Jurkat, Clone E6-1 (cell line): ENCODE results near the gene EXD3.
A peak's percentile ranks its signal among the peaks of the same experiment; 100 is the strongest.

Experiments
- DNase-seq: peaks from one replicate; pipeline ENCODE4 v3.0.0-alpha.2; 2011; ENCODE audit warnings: low read depth, low spot score
- H3K4me3 ChIP-seq: 2 replicates; pipeline ENCODE4 v1.5.1; 2011; ENCODE audit warnings: mild to moderate bottlenecking, low read length, control low read depth, moderate library complexity

Gene EXD3

DNA sequence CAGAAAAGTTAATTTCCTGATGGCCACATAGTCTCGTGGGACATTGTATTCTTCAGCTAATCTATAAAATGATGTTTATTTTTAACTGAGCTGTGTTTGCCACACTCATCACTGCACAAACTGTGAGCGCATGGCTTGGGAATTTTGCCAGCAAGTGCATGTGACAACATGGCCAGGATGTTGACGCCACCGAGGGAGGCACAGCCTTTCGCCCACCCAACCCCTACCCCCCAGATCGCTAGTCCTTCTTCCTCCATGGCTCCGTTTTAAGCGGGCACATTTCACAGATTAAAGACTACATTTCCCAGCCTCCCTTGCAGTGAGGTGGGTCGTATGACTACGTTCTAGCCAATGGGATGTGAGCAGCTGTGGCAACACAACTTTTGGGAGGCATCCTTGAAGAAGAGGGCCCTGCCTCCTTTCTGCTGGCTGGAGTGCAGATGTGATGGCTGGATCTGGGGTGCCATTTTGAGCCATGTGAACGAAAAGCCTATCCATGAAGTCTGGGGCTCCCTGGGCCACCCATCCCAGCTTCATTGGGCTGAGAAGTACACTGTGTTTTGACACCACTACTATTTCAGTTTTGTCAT is 128.8 kb downstream of the EXD3 start:
- peak; percentile 36 for DNase-seq
- H3K4me3 ChIP-seq = no peak overlapping the region

DNA sequence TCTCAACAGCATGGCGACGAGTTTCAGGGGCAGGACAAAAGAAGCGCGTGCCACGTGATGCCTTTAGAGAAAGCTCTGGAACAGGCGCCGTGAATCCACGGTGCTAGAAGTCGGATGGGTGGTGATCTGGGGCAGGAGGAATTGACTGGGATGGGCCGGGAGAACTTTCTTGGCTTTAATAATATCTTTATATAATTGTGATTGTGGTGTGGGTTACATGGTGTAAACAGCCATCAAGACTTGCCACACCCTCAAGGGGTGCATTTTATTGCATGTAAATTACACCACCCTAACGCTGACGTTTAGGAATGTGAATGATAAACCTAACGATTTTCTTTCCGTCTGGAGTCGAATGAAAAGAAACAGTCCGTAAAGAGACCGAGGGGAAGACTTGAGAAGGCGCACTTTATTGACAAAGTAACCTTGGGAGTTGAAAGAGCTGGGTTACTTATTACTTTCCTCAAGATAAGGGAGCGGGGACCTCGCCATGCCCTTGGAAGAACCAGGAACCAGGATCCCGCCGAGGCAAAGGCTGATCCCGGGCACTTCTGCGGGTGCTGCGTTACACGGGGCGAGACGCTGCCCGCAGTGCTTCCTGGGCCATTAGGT is 129.4 kb downstream of the EXD3 start:
- no peak for DNase-seq
- no peak overlapping the region for H3K4me3 ChIP-seq

DNA sequence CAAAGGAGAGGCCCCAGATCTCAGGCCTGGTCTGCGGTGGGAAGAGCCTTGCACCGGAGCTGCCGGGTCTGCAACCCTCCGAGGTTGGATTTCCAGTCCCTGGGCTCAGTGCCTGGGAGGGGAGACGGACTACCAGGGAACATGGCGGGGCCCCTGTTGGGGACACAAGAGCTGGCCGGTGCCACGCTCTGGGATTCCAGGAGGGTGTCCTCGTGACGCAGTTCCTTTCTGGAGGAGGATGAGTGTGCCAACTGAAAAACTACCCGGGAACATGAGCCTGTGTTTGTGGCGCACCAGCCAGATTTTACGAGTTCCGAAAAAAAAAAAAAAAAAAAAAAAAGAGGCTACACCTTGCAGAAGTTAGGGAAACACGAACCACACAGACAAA is 129.9 kb downstream of the EXD3 start:
- no peak overlapping the region for H3K4me3 ChIP-seq
- DNase-seq = no peak

- DNase-seq = no peak
These were observed 136.0 kb downstream of the EXD3 start for GRCh38 chr9:137286975-137287383.

DNA sequence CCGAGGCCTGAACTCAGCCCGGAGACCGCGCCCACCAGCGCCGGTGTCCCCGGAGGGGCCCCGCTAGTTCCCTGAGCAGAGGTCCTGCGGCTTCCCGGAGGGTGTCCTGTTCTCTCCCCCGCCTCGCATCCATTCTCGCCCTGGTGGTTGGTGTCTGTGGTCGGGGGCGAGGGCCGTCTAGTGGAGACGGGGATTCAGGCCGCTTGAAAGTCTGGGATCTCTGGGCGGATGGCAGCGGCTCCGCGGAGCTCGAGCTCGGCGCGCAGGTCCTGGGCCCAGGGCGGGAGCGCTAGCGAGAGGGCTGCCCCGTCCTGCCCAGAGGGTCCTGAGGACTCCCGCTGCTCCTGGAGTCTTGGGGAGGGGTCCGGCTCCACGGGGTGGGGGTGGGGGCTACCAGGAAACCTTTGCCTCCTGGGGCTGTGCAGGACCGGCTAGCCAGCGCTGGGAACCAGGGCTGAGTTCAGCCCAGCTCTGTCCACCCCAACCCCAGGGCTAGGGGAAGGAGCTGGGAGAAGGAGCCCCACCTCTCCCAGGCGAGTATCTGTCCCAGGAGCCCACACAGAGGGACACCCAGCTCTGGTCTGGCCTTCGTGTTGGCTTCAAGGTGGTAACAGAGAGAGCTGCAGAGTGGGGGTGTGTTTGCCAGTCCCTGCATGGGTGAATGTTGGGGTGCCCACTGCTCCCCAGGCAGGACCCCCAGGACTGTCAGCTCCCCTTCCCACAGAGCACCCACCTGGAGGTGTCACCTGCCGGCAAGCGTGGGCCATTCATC is 141.4 kb downstream of the EXD3 start:
- H3K4me3 ChIP-seq = no peak overlapping the region
- no peak for DNase-seq

More at GRCh38 chr9:137286975-137287383, 136.0 kb downstream of the EXD3 start:
- no peak overlapping the region for H3K4me3 ChIP-seq

DNA sequence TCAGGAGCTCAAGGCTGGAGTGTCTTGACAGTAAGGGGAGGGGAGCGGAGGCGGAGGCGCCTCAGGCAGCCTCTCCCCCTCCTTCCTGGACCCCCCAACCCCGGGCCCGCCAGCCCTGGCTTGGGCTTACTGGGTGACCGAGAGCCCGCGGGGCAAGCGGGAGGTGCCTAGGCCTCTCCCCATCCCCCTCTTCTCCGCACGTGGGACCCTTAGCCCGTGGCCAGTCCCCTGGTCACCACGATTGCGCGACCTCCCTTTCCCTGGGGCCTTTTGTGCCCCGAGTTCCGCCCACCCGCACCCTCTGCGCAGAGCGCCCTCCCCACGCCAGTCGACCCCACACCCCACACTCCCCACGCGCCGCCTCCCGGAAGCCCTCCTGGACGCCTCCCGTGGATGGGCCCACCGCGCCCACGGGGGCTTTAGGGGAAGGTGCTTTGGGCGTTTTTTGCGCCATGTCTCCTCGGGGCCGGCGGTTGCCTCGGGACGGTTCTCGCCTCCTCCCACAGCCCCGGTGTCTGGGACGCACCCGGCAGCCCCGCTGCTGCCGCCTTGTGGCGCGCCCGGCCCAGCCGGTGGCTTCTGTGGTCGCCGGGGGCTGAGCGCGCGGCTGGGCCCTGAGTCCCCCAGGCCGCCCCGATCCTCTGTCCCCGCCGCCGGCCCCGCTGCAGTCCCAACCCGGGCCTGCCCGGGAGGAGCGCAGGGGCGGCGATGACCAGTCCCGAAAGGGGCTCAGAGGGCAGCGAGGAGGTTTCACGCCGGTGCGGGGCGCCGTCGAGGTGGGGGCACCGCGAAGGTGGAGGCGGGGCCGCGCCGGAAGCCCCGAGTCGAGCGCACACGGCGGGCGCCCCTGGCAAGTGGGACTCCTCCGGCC is 142.3 kb downstream of the EXD3 start:
- no peak for DNase-seq
- H3K4me3 ChIP-seq = no peak overlapping the region

- DNase-seq = no peak
- no peak overlapping the region for H3K4me3 ChIP-seq
These were observed 143.1 kb downstream of the EXD3 start for GRCh38 chr9:137279741-137280473.

GRCh38 chr9:137278721-137279711 is 143.9 kb downstream of the EXD3 start:
- no peak for DNase-seq
- no peak overlapping the region for H3K4me3 ChIP-seq

GRCh38 chr9:137278061-137278701 is 144.8 kb downstream of the EXD3 start:
- H3K4me3 ChIP-seq = no peak overlapping the region
- no peak for DNase-seq

GRCh38 chr9:137277329-137278041 is 145.5 kb downstream of the EXD3 start, which contains the start of gene TOR4A:
Gene TOR4A (plus strand): TSS chr9:137277726. CDS start chr9:137278690, 964 bp downstream.
- DNase-seq = no peak
- no peak within 1 kb of the TSS for H3K4me3 ChIP-seq

GRCh38 chr9:137276473-137277328 is 146.3 kb downstream of the EXD3 start:
- DNase-seq = no peak
- H3K4me3 ChIP-seq = no peak overlapping the region

DNA sequence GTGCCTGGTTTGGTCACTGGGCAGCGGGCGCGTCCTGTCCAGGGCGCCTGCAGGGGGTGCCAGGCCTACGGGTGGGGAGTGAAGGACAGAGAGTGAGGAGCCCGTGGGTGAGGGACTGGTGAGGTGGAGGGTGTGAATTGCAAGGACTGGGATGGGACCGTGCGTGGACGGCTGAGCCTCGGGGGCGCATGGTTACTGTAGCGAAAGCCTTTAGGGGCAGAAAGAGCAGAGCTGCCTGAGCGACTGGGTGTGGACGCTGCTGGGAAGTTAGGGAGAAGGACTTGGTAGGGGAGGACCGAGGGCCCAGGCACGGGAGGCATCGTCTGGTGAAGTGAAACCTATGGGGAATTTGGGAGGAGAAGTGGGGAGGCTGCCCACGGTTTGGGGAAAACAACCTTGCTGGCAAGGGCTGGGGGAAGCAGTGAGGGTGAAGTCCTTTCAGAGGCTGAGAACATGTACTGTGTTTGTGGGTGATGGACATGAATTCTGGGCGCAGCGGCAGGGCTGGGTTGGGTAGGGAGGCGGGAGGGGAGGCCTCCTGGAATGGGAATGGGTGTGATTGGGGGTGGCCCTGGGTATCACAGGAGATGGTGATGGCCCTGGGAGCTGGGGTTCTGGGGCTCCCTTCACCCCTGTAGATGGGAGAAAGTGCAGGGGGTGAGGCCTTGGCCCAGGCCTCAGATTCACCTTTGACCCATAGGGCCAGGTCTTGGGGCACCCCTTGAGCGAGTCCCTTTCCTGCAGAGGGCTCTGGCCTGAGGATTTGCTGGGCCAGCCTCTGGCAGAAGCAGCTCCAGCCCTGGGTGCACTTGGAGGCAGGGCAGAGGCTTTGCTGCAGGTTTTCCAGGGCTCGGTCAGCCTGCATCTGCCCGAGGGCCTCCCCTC is 147.1 kb downstream of the EXD3 start:
- no peak for DNase-seq
- H3K4me3 ChIP-seq = no peak overlapping the region

GRCh38 chr9:137275203-137275587 is 147.8 kb downstream of the EXD3 start:
- no peak overlapping the region for H3K4me3 ChIP-seq
- no peak for DNase-seq

DNA sequence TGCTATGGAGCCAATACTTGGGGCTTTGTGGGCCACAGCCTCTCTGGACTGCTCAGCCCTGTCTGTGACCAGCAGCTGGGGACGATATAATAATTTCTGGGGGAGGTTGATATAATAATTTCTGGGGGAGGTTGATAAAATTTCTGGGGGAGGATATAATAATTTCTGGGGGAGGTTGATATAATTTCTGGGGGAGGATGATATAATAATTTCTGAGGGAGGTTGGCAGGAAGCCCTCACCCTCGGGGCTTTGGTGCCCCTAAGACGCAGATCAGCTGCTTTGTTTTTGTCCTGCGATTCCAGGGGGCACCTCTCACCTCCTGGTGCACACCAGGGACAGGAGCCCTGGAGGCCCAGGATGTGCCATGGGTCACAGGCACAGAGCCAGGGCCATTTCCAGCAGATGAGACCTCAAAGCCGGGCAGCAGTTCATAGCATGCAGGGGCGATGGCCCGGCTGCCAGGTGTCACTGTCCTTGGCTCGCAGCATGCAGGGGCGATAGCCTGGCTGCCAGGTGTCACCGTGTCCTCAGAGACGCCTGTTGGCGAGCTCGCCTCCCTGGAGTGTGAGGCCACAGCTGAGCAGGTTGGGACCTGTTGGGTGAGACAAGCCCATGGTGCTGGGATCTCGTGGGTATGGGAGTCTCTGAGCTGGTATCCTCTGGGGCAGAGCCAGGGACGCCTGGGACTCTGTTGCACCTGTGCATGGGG is 149.2 kb downstream of the EXD3 start:
- no peak overlapping the region for H3K4me3 ChIP-seq
- DNase-seq = no peak
